ENCODE results near the gene ITPK1.

DNA sequence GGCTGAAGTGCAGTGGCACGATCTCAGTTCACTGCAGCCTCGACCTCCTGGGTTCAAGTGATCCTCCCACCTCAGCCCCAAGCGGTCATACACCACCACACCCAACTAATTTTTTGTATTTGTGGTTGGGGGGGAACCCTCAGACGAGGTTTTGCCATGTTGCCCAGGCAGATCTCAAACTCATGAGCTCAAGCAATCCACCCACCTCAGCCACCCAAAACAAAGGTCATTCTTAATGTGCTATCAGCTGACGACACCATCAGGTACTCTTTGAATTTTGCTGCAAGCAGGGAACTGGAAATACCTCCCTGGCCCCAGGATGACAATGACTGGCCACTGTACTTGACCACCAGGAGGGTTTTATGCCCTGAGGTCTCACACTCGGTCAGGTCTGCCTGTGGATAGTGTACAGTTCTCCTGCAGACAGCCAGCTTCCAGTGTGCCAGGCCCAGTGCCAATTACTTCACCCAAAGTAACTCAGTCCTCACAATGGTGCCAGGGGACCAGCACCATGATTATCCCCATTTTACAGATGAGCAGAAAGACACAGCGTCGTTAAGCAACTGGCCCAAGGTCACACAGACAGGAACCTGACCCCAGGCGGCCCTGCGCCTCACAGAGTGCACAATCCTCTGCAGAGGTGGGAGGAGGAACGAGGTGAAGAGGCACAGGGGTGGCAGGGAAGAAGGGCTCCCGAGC, 42.9 kb downstream of the ITPK1 start:
- no peak for TF ChIP-seq CTCF (conservative IDR thresholded peaks at IDR 0.05; ENCODE audit: low read depth, low read length)
- no peak for TF ChIP-seq EZH2 (IDR thresholded peaks at IDR 0.05; ENCODE audit: borderline replicate concordance, low read depth, low read length, poor library complexity, severe bottlenecking)

All from A673 (cell line).